HepG2 (cell line): ENCODE results near the gene FPGS. TPM values are rescaled to one million over a fixed set of nuclear protein-coding genes. Genes with fewer than 3 reads are reported as not detected.

Source experiments
- ATAC-seq: fragments of 200-7000 bp; cut with Tn5 transposase; 3 replicates; pipeline ENCODE4 v1.9.1; 2020; ENCODE audit warnings: mild to moderate bottlenecking, moderate library complexity
- BruUV-seq: library from RNA; stranded (reverse); fragments of 400-500 nt; replicated peaks from 2 replicates; lab custom pipeline; 2021; lab: Mats Ljungman, UMichigan
- CTCF ChIA-PET: fragments of 300-600 bp; formaldehyde crosslinking; extraction: SDS; loops from one replicate; lab custom pipeline; 2021; ENCODE audit warnings: low total read pairs, inconsistent platforms, low intra/inter-chr PET ratio; lab: Yijun Ruan, JAX
- POLR2A ChIA-PET: fragments of 350-600 bp; sonication (Branson Sonifier 250); formaldehyde crosslinking; loops from one replicate; lab custom pipeline; 2020; ENCODE audit warnings: antibody characterized with exemption, inconsistent platforms; lab: Yijun Ruan, JAX
- DNase-seq: peaks from one replicate; pipeline ENCODE4 v3.0.0-alpha.2; 2015; ENCODE audit warnings: low spot score
- FAIRE-seq: peaks from 3 replicates; lab custom pipeline; 2011; peaks lifted over from hg19 to GRCh38; lab: Jason Lieb, UNC
- H2AFZ ChIP-seq: one replicate; pipeline ENCODE4 v1.6.1; 2011; ENCODE audit warnings: low read length, inconsistent platforms
- H3K27ac ChIP-seq: fragments of 300-600 bp; 3 replicates; pipeline ENCODE4 v1.8.0; 2011; ENCODE audit warnings: mixed run types, mild to moderate bottlenecking, mixed read lengths, low read length, inconsistent platforms; ENCODE audit not compliant: insufficient read depth; ENCODE audit errors: extremely low read length
- H3K27me3 ChIP-seq, 2 experiments: fragments of 200-600 bp in 1 of 2; 2 replicates in 1 of 2; 3 replicates in 1 of 2; pipeline versions ENCODE4 v1.6.0 to v1.8.0; 2011; ENCODE audit warnings: low read length in 2 of 2, mild to moderate bottlenecking in 2 of 2, moderate library complexity in 2 of 2, inconsistent platforms in 1 of 2; ENCODE audit not compliant: insufficient read depth in 2 of 2, control insufficient read depth in 1 of 2
- H3K36me3 ChIP-seq, 2 experiments: fragments of 200-600 bp in 1 of 2; replicated peaks in 1 of 2; 2 replicates in 1 of 2; 3 replicates in 1 of 2; pipeline versions ENCODE4 v1.5.1 to v1.8.0; 2011; ENCODE audit warnings: low read length in 2 of 2, inconsistent platforms in 1 of 2; ENCODE audit not compliant: insufficient read depth in 2 of 2, control insufficient read depth in 1 of 2
- H3K4me1 ChIP-seq: 2 replicates; pipeline ENCODE4 v1.5.1; 2012; ENCODE audit warnings: low read length, inconsistent platforms; ENCODE audit not compliant: insufficient read depth
- H3K4me2 ChIP-seq: 2 replicates; pipeline ENCODE4 v1.6.0; 2011; ENCODE audit warnings: low read depth, low read length, inconsistent platforms
- H3K4me3 ChIP-seq, 3 experiments: fragments of 200-600 bp in 1 of 3; sonication (generic), shearing (Covaris generic) in 1 of 3; replicated peaks in 1 of 3; 2 replicates each; pipeline ENCODE4 v1.5.1; 2011 to 2016; ENCODE audit warnings: low read length in 3 of 3, inconsistent platforms in 2 of 3, low read depth in 2 of 3, mild to moderate bottlenecking in 2 of 3, control low read depth in 1 of 3, mixed read lengths in 1 of 3; ENCODE audit not compliant: insufficient read depth in 1 of 3
- H3K79me2 ChIP-seq: one replicate; pipeline ENCODE4 v1.6.1; 2011; ENCODE audit warnings: low read length, inconsistent platforms; ENCODE audit not compliant: insufficient read depth
- H3K9ac ChIP-seq: 2 replicates; pipeline ENCODE4 v1.6.0; 2011; ENCODE audit warnings: mild to moderate bottlenecking, low read depth, low read length, inconsistent platforms; ENCODE audit not compliant: insufficient read depth
- H3K9me3 ChIP-seq: 2 replicates; pipeline ENCODE4 v1.5.1; 2012; ENCODE audit warnings: mild to moderate bottlenecking, low read length
- H4K20me1 ChIP-seq: 2 replicates; pipeline ENCODE4 v1.6.0; 2011; ENCODE audit warnings: inconsistent platforms, mild to moderate bottlenecking, low read length, moderate library complexity; ENCODE audit not compliant: insufficient read depth
- AKAP8 ChIP-seq: sonication (generic); formaldehyde crosslinking; IDR thresholded peaks from 2 replicates; pipeline ENCODE4 v1.5.1; 2020; ENCODE audit warnings: mild to moderate bottlenecking, missing genetic modification reagents
- FOXC1 ChIP-seq: sonication (generic); formaldehyde crosslinking; IDR thresholded peaks from 2 replicates; pipeline ENCODE4 v1.8.0; 2022; ENCODE audit warnings: mild to moderate bottlenecking, missing genetic modification reagents, borderline replicate concordance
- HNRNPL ChIP-seq: fragments of 200-400 bp; formaldehyde crosslinking; IDR thresholded peaks from 2 replicates; pipeline ENCODE4 v1.6.1; 2017; ENCODE audit warnings: mild to moderate bottlenecking, low read depth, low read length
- MLLT10 ChIP-seq: sonication (generic); formaldehyde crosslinking; IDR thresholded peaks from 2 replicates; pipeline ENCODE4 v1.4.0; 2020; ENCODE audit warnings: missing genetic modification reagents
- MLXIP ChIP-seq: sonication (generic); formaldehyde crosslinking; IDR thresholded peaks from 2 replicates; pipeline ENCODE4 v1.9.0; 2021; ENCODE audit warnings: missing genetic modification reagents, borderline replicate concordance
- NR3C1 ChIP-seq: sonication (generic); formaldehyde crosslinking; IDR thresholded peaks from 2 replicates; pipeline ENCODE4 v1.4.0; 2020; ENCODE audit warnings: missing genetic modification reagents
- SMAD3 ChIP-seq: sonication (generic); formaldehyde crosslinking; IDR thresholded peaks from 2 replicates; pipeline ENCODE4 v1.4.0; 2020; ENCODE audit warnings: missing genetic modification reagents
- SYNCRIP ChIP-seq: fragments of 200-400 bp; formaldehyde crosslinking; IDR thresholded peaks from 2 replicates; pipeline ENCODE4 v1.6.1; 2018; ENCODE audit warnings: mild to moderate bottlenecking, low read depth, low read length; ENCODE audit not compliant: insufficient read depth
- ZNF17 ChIP-seq: sonication (generic); formaldehyde crosslinking; IDR thresholded peaks from 2 replicates; pipeline ENCODE4 v1.5.0; 2020; ENCODE audit warnings: mild to moderate bottlenecking, missing genetic modification reagents
- ZNF773 ChIP-seq: sonication (generic); formaldehyde crosslinking; IDR thresholded peaks from 2 replicates; pipeline ENCODE4 v1.4.0; 2020; ENCODE audit warnings: missing genetic modification reagents, borderline replicate concordance
- ZNF83 ChIP-seq: sonication (generic); formaldehyde crosslinking; IDR thresholded peaks from 2 replicates; pipeline ENCODE4 v1.4.0; 2020; ENCODE audit warnings: missing genetic modification reagents, mild to moderate bottlenecking, borderline replicate concordance
- WGBS: methylation state at CpG from one replicate; pipeline ENCODE4 v1.1.6; 2017; ENCODE audit warnings: low lambda C conversion rate; 5-methylcytosine and 5-hydroxymethylcytosine counted together
- in situ Hi-C: cut with HindIII; loops from 2 replicates; pipeline ENCODE4 v1.10.0; 2017; ENCODE audit warnings: low pct_unique_long_range_greater_than_20kb; ENCODE audit not compliant: extremely low pct_ligation_motif_present
- intact Hi-C: fragments of 100-400 bp; cut with micrococcal nuclease; formaldehyde crosslinking; loops from one replicate; pipeline ENCODE4 v1.10.0; 2022; ENCODE audit not compliant: unreplicated experiment
- polyA plus RNA-seq, 8 experiments: library from polyadenylated mRNA; depleted of rRNA in 3 of 8; stranded (reverse) in 7 of 8; unstranded in 1 of 8; fragments of >200 nt; fragmentation: Illumina TruSeq in 4 of 8; extraction: Trizol in 4 of 8; gene quantifications; 2 replicates each; pipeline versions ENCODE4 v1.2.1 to v1.2.3, GENCODE V29; 2011 to 2016; ENCODE audit warnings: low read depth in 4 of 8, missing spikeins in 1 of 8, mixed read lengths in 1 of 8; ENCODE audit not compliant: insufficient read depth in 1 of 8
- total RNA-seq, 5 experiments: library from RNA; depleted of rRNA; stranded (reverse); fragments of >200 nt; fragmentation: Illumina TruSeq; extraction: Trizol; gene quantifications; 2 replicates each; pipeline ENCODE4 v1.2.3, GENCODE V29; 2016; ENCODE audit warnings: low read depth in 1 of 5

FPGS gene
- total and polyA plus RNA-seq, 2 of the 13 experiments (the other 11 are each of a cell fraction or from before 2014, with no cell fraction given), result 35.6 to 36.8 TPM

- CTCF ChIA-PET, result no interaction called here
- POLR2A ChIA-PET, result no interaction called here
- no peak for FAIRE-seq
- in situ Hi-C loops (no loop called here), intact Hi-C loops (no loop called here)
- Histone ChIP-seq H3K9ac (no peak overlapping the region), H3K4me3 (no peak overlapping the region), H3K36me3 (no peaks in the 10 kb centered on the region), H4K20me1 (no peaks in the 10 kb centered on the region), H2AFZ (no peak overlapping the region), H3K79me2 (no peaks in the 10 kb centered on the region), H3K4me1 (peaks cover 9% of the 10 kb centered on the region), H3K27me3 (peaks cover 2 to 41% of the 10 kb centered on the region in 2 experiments; a peak in 3 of 5 replicates), H3K27ac (no peak overlapping the region), H3K4me2 (no peak overlapping the region), H3K9me3 (no peaks in the 10 kb centered on the region)
- no peak for ATAC-seq
- no peak for TF ChIP-seq NR3C1
- TF ChIP-seq ZNF83, result no peak
- no peak for TF ChIP-seq ZNF17 (CRISPR knock-in tag)
- TF ChIP-seq MLLT10 (CRISPR knock-in tag), result no peak
- TF ChIP-seq MLXIP (CRISPR knock-in tag), result no peak
- TF ChIP-seq FOXC1 (CRISPR knock-in tag), result no peak
- TF ChIP-seq SYNCRIP, result no peak
- no peak for TF ChIP-seq HNRNPL
- TF ChIP-seq AKAP8 (CRISPR knock-in tag), result no peak
- TF ChIP-seq SMAD3 (CRISPR knock-in tag), result no peak
- TF ChIP-seq ZNF773 (CRISPR knock-in tag), result no peak
- 35% methylated on average over 8 of the region's 8 CpGs for WGBS
- no peak for DNase-seq
- BruUV-seq, result no TSS peak
Observed at GRCh38 chr9:127768698-127769097, 34.0 kb upstream of the FPGS start.
